ENCODE measurements around the gene CATSPERD.
A peak's percentile ranks its signal among the peaks of the same experiment; 100 is the strongest.

The CATSPERD gene

GRCh38 chr19:5809053-5809452 lies 88.6 kb downstream of the CATSPERD start:
- no peak for DNase-seq

DNA sequence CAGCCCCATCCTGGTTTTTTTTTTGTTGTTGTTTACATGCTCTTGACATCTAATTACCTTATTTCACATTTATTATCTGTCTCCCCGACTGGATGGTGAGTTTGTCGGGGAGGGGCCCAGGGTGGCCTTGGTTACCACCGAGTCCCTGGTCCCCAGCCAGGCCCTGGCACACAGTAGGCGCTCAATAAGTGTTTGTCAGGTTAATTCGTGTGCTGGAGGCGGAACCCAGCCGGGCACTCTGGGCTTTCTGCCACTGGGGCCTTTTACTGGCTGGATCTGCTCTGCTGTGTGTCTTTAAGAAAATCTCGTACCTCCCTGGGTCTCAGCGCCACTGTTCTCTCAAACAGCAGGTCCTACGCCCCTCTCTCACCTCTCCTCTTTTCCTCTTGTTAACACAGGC lies 89.0 kb downstream of the CATSPERD start:
- DNase-seq = no peak

DNA sequence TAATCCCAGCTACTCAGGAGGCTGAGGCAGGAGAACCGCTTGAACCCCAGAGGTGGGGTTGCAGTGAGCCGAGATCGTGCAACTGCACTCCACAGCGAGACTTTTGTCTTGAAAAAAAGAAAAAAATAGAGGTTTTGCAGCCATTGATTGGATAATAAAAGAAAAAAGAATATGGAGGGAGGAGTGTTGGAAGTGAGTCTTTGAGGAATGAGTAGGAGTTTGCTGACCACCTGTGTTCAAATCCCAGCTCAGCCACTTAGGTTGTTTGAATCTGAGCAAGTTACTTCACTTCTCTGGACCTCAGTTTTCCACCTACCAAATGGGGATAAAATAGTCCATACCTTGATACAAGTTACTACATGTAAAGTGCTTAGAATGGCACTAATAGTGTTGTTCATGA lies 90.7 kb downstream of the CATSPERD start:
- DNase-seq = no peak

- DNase-seq = no peak
Observed at GRCh38 chr19:5814123-5814851, 93.8 kb downstream of the CATSPERD start.

DNA sequence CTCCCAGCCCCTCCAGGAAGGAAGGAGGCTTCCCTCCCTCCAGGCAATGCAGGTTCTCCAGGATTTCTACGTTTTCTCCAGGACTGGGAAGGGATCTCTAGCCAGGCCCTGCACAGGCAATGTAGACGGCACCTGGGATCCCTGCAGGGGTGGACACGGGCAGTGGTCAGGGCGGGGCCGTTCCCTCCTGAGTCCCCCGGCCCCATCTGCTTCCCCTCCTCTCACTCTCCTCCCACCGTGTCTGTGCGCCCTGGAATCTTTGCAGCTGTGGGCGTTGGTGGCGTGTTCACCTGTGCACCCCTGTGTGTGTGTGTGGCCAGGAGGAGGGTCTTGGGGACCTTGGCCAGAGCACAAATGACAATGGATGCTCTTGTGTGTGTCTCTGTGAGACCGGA lies 94.4 kb downstream of the CATSPERD start:
- DNase-seq = no peak

GRCh38 chr19:5817218-5817617 lies 96.8 kb downstream of the CATSPERD start:
- DNase-seq = no peak

GRCh38 chr19:5818594-5818993 lies 98.2 kb downstream of the CATSPERD start:
- DNase-seq = no peak

DNA sequence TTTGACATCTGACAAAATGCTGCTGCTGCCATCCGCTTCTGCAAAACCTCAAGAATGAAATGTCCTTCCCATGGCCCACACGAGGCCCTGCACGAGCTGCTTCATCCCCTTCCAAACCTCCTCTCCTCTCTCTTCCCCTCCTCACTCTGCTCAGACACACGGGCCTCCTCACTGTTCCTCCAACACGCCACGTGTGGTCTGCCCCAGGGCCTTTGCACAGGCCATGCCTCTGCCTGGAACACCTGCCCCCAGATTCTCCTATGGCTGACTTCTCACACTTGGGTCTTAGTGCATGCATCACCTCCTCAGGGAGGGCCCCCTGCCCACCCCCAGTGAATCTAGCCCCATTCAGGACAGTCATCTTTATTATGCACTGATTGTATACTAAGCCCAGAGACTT lies 100.3 kb downstream of the CATSPERD start:
- no peak for DNase-seq

GRCh38 chr19:5821521-5822180 lies 101.2 kb downstream of the CATSPERD start:
- DNase-seq = no peak

GRCh38 chr19:5822181-5822844 lies 101.9 kb downstream of the CATSPERD start:
- no peak for DNase-seq

GRCh38 chr19:5823579-5824281 lies 103.3 kb downstream of the CATSPERD start:
- peak; percentile 63 for DNase-seq

- no peak for DNase-seq
Observed at GRCh38 chr19:5824751-5825150, 104.3 kb downstream of the CATSPERD start.

DNA sequence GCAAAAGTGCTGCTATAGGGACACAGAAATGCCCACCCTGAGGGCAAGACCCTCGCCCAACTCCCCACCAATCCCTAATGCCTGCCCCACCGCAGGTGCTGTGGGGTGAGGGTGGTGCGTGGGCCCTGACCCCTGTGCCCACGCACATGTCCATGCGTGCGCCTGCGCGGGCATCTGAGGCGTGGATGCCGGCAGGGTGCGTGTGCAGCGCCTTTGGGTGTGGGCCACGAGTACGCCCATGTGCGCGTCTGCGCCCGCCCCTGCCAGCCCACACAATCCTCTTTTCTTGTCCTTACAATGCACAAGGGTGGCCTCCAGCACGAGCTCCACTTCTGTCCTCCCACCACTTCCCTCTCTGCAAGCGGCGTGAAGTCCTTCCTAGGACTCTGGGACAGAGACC lies 104.7 kb downstream of the CATSPERD start:
- DNase-seq = no peak

- peak; percentile 62 for DNase-seq
Observed at GRCh38 chr19:5826531-5827341, 106.3 kb downstream of the CATSPERD start.

GRCh38 chr19:5827342-5827890 lies 107.0 kb downstream of the CATSPERD start:
- DNase-seq = no peak

DNA sequence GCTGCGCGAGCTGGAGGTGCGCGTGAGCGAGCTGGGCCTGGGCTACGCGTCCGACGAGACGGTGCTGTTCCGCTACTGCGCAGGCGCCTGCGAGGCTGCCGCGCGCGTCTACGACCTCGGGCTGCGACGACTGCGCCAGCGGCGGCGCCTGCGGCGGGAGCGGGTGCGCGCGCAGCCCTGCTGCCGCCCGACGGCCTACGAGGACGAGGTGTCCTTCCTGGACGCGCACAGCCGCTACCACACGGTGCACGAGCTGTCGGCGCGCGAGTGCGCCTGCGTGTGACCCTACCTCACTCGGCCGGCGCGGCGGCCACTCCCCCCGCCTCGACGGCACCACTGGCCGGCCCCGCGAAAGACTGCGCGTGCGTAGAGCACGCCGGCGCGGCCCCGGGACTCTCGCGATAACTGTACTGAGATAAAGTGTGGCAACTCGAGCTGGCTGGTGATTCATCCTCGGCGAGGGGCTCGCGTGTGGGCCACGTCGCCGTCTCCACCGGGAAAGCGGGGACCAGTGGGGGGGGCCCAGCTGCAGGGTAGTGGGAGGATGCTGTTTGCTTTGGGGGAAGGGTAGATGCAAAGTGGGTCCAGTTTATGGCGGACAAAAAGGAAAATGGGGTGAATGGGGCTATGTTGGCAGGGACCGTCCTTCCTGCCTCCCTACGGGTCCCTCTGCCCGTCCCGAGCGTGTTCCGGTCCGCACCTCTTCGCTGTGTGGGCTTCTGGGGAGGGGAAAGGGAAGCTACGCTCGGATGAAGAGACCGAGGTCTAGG lies 107.6 kb downstream of the CATSPERD start:
- DNase-seq = peak; percentile 97
